ENCODE measurements around the gene NADK2.
"Not testable (repeated sequence)": the region's sequence is repeated elsewhere in the genome, so short reads cannot be mapped to it uniquely, and the experiment has no call there.

Gene NADK2

GRCh38 chr5:36241631-36242533 is at the start of gene NADK2:
Gene NADK2, minus strand, starts transcription at chr5:36241925. Its CDS starts 127 bp downstream, at chr5:36241798.
- DNase-seq: peak; percentile 94
- in situ Hi-C loops (cut with HindIII; ENCODE audit: low pct_ligation_motif_present, low pct_unique_long_range_greater_than_20kb, low sequenced_read_pairs): no loop called here

GRCh38 chr5:36285837-36286615 is 44.3 kb upstream of the NADK2 start:
- DNase-seq: no peak
- in situ Hi-C loops (cut with HindIII; ENCODE audit: low pct_ligation_motif_present, low pct_unique_long_range_greater_than_20kb, low sequenced_read_pairs): no loop called here

GRCh38 chr5:36283775-36284174 is 42.0 kb upstream of the NADK2 start:
- in situ Hi-C loops (cut with HindIII; ENCODE audit: low pct_ligation_motif_present, low pct_unique_long_range_greater_than_20kb, low sequenced_read_pairs); DNase-seq: not testable (repeated sequence)

GRCh38 chr5:36281626-36282025 is 39.9 kb upstream of the NADK2 start:
- in situ Hi-C loops (cut with HindIII; ENCODE audit: low pct_ligation_motif_present, low pct_unique_long_range_greater_than_20kb, low sequenced_read_pairs): no loop called here
- DNase-seq: no peak

- DNase-seq: no peak
- in situ Hi-C loops (cut with HindIII; ENCODE audit: low pct_ligation_motif_present, low pct_unique_long_range_greater_than_20kb, low sequenced_read_pairs): no loop called here
Observed at GRCh38 chr5:36279054-36279698, 37.5 kb upstream of the NADK2 start.

- in situ Hi-C loops (cut with HindIII; ENCODE audit: low pct_ligation_motif_present, low pct_unique_long_range_greater_than_20kb, low sequenced_read_pairs): no loop called here
- no peak for DNase-seq
Observed at GRCh38 chr5:36277521-36278176, 35.9 kb upstream of the NADK2 start.

GRCh38 chr5:36276864-36277263 is 35.1 kb upstream of the NADK2 start:
- in situ Hi-C loops (cut with HindIII; ENCODE audit: low pct_ligation_motif_present, low pct_unique_long_range_greater_than_20kb, low sequenced_read_pairs): no loop called here
- no peak for DNase-seq

GRCh38 chr5:36273809-36274526 is 32.2 kb upstream of the NADK2 start:
- in situ Hi-C loops (cut with HindIII; ENCODE audit: low pct_ligation_motif_present, low pct_unique_long_range_greater_than_20kb, low sequenced_read_pairs): no loop called here
- no peak for DNase-seq

- DNase-seq: no peak
- in situ Hi-C loops (cut with HindIII; ENCODE audit: low pct_ligation_motif_present, low pct_unique_long_range_greater_than_20kb, low sequenced_read_pairs): no loop called here
Observed at GRCh38 chr5:36272136-36272690, 30.5 kb upstream of the NADK2 start.

GRCh38 chr5:36270876-36271575 is 29.3 kb upstream of the NADK2 start:
- in situ Hi-C loops (cut with HindIII; ENCODE audit: low pct_ligation_motif_present, low pct_unique_long_range_greater_than_20kb, low sequenced_read_pairs): no loop called here

GRCh38 chr5:36270175-36270574 is 28.4 kb upstream of the NADK2 start:
- in situ Hi-C loops (cut with HindIII; ENCODE audit: low pct_ligation_motif_present, low pct_unique_long_range_greater_than_20kb, low sequenced_read_pairs): no loop called here
- DNase-seq: no peak

More at GRCh38 chr5:36270876-36271575, 29.3 kb upstream of the NADK2 start:
- DNase-seq: no peak

- no peak for DNase-seq
- in situ Hi-C loops (cut with HindIII; ENCODE audit: low pct_ligation_motif_present, low pct_unique_long_range_greater_than_20kb, low sequenced_read_pairs): no loop called here
Observed at GRCh38 chr5:36269478-36269877, 27.8 kb upstream of the NADK2 start.

GRCh38 chr5:36267905-36268304 is 26.2 kb upstream of the NADK2 start:
- no peak for DNase-seq
- in situ Hi-C loops (cut with HindIII; ENCODE audit: low pct_ligation_motif_present, low pct_unique_long_range_greater_than_20kb, low sequenced_read_pairs): no loop called here

GRCh38 chr5:36264202-36264760 is 22.6 kb upstream of the NADK2 start:
- in situ Hi-C loops (cut with HindIII; ENCODE audit: low pct_ligation_motif_present, low pct_unique_long_range_greater_than_20kb, low sequenced_read_pairs): no loop called here
- no peak for DNase-seq

GRCh38 chr5:36261186-36261585 is 19.5 kb upstream of the NADK2 start:
- in situ Hi-C loops (cut with HindIII; ENCODE audit: low pct_ligation_motif_present, low pct_unique_long_range_greater_than_20kb, low sequenced_read_pairs): no loop called here
- no peak for DNase-seq

GRCh38 chr5:36253575-36253974 is 11.8 kb upstream of the NADK2 start:
- in situ Hi-C loops (cut with HindIII; ENCODE audit: low pct_ligation_motif_present, low pct_unique_long_range_greater_than_20kb, low sequenced_read_pairs): no loop called here
- no peak for DNase-seq
